K562 (cell line): ENCODE data around the gene LZTR1. TPM values are rescaled to one million over a fixed set of nuclear protein-coding genes. Genes with fewer than 3 reads are reported as not detected.
A peak's percentile ranks its signal among the peaks of the same experiment; 100 is the strongest.

Experiments used
- ETS2 ChIP-seq: IDR thresholded peaks from 2 replicates; pipeline ENCODE4 v1.6.1; 2016; ENCODE audit warnings: borderline replicate concordance, missing genetic modification characterization, mild to moderate bottlenecking, moderate library complexity, missing compliant biosample characterization; ENCODE audit not compliant: poor library complexity, severe bottlenecking
- ETV1 ChIP-seq: fragments of 450-650 bp; conservative IDR thresholded peaks from 2 replicates; pipeline ENCODE4 v1.6.1; 2016; ENCODE audit warnings: missing genetic modification characterization, control low read depth, low read depth, missing compliant biosample characterization
- FOXK1 ChIP-seq: sonication (generic); formaldehyde crosslinking; IDR thresholded peaks from 2 replicates; pipeline ENCODE4 v1.8.0; 2022; ENCODE audit warnings: missing genetic modification reagents, mild to moderate bottlenecking, borderline replicate concordance
- HNRNPLL ChIP-seq: fragments of 200-400 bp; formaldehyde crosslinking; IDR thresholded peaks from 2 replicates; pipeline ENCODE4 v1.6.1; 2017; ENCODE audit warnings: low read length, low read depth, mild to moderate bottlenecking; ENCODE audit not compliant: poor library complexity, severe bottlenecking
- IRF9 ChIP-seq: fragments of 450-650 bp; IDR thresholded peaks from 2 replicates; pipeline ENCODE4 v1.6.1; 2016; ENCODE audit warnings: missing biosample characterization, missing genetic modification characterization
- KDM2B ChIP-seq: fragments of 250-450 bp; sonication (Bioruptor Pico); IDR thresholded peaks from 2 replicates; pipeline ENCODE4 v1.8.0; 2021; ENCODE audit warnings: mild to moderate bottlenecking, moderate library complexity
- KHSRP ChIP-seq: fragments of 450-650 bp; IDR thresholded peaks from 2 replicates; pipeline ENCODE4 v1.6.1; 2017
- MBD1 ChIP-seq: fragments of 250-450 bp; sonication (Bioruptor Pico); IDR thresholded peaks from 2 replicates; pipeline ENCODE4 v1.8.0; 2022; ENCODE audit warnings: inconsistent platforms
- MED1 ChIP-seq: sonication (generic); formaldehyde crosslinking; IDR thresholded peaks from 2 replicates; pipeline ENCODE4 v1.8.1; 2023; ENCODE audit warnings: missing genetic modification reagents, borderline replicate concordance
- MXI1 ChIP-seq: IDR thresholded peaks from 2 replicates; pipeline ENCODE4 v1.6.1; 2011; ENCODE audit warnings: low read depth, mild to moderate bottlenecking, improper control_type of control experiment, low read length
- NR2C2 ChIP-seq, 2 experiments: fragments of 200-800 bp in 1 of 2; sonication (Bioruptor generic) in 1 of 2; sonication (generic) in 1 of 2; formaldehyde crosslinking in 1 of 2; IDR thresholded peaks; 2 replicates each; pipeline versions ENCODE4 v1.6.1 to v1.8.0; 2016 to 2022; ENCODE audit warnings: mild to moderate bottlenecking in 1 of 2, missing compliant biosample characterization in 1 of 2, missing genetic modification characterization in 1 of 2, missing genetic modification reagents in 1 of 2
- RAD21 ChIP-seq, 2 experiments: fragments of 250-450 bp in 1 of 2; fragments of 450-650 bp in 1 of 2; sonication (Bioruptor Pico) in 1 of 2; formaldehyde crosslinking in 1 of 2; IDR thresholded peaks in 1 of 2; conservative IDR thresholded peaks in 1 of 2; 2 replicates each; pipeline versions ENCODE4 v1.4.0 to v1.8.0; 2020 to 2022; ENCODE audit warnings: mild to moderate bottlenecking in 2 of 2, moderate library complexity in 1 of 2
- TCF3 ChIP-seq: sonication (generic); formaldehyde crosslinking; IDR thresholded peaks from 2 replicates; pipeline ENCODE4 v1.4.0; 2020; ENCODE audit warnings: mild to moderate bottlenecking, missing genetic modification reagents
- USF2 ChIP-seq: sonication (generic); formaldehyde crosslinking; IDR thresholded peaks from 2 replicates; pipeline ENCODE4 v1.5.0; 2020; ENCODE audit warnings: missing genetic modification reagents
- WHSC1 ChIP-seq: IDR thresholded peaks from one replicate; pipeline ENCODE4 v1.6.1; 2012; ENCODE audit warnings: low read length, control low read depth, inconsistent platforms
- ZBTB5 ChIP-seq: fragments of 450-650 bp; IDR thresholded peaks from 2 replicates; pipeline ENCODE4 v1.6.1; 2017; ENCODE audit warnings: antibody characterized with exemption
- ZBTB7A ChIP-seq: IDR thresholded peaks from 2 replicates; pipeline ENCODE4 v1.6.1; 2011; ENCODE audit warnings: low read depth, mild to moderate bottlenecking, low read length, moderate library complexity, borderline replicate concordance; ENCODE audit not compliant: control insufficient read depth
- ZC3H4 ChIP-seq: sonication (generic); formaldehyde crosslinking; IDR thresholded peaks from 2 replicates; pipeline ENCODE4 v1.9.0; 2021; ENCODE audit warnings: missing genetic modification reagents, borderline replicate concordance
- ZNF263 ChIP-seq: sonication (generic); formaldehyde crosslinking; IDR thresholded peaks from 2 replicates; pipeline ENCODE4 v1.8.0; 2022; ENCODE audit warnings: mild to moderate bottlenecking, missing genetic modification reagents, borderline replicate concordance
- polyA plus RNA-seq, 8 experiments: library from polyadenylated mRNA; depleted of rRNA in 4 of 8; stranded (reverse) in 5 of 8; unstranded in 3 of 8; fragments of >200 nt; fragmentation: Nextera tagmentation in 2 of 8; fragmentation: Illumina TruSeq in 1 of 8; extraction: Ambion mirVana in 2 of 8; extraction: Trizol in 1 of 8; gene quantifications; 2 replicates each; pipeline versions ENCODE4 v1.2.1 to v1.2.3, GENCODE V29; 2011 to 2014; ENCODE audit warnings: inconsistent platforms in 1 of 8, missing spikeins in 1 of 8
- total RNA-seq, 7 experiments: library from RNA; depleted of rRNA in 6 of 7; stranded (reverse); fragments of >200 nt in 6 of 7; fragmentation: Illumina TruSeq in 2 of 7; extraction: Trizol in 2 of 7; gene quantifications; 2 replicates each; pipeline versions ENCODE4 v1.2.1 to v1.2.3, GENCODE V29; 2011 to 2021; ENCODE audit warnings: low replicate concordance in 1 of 7

Gene LZTR1
- total and polyA plus RNA-seq, 9 of the 15 experiments (the other 6 are each of a cell fraction or from before 2014, with no cell fraction given): 2.2 to 135 (median 63.0) TPM

- TF ChIP-seq ZBTB5 (no peak), TCF3 (no peak), HNRNPLL (no peak), MED1 (CRISPR knock-in tag) (0 out of 2 replicates have a peak, but pooled peaks have one; percentile 73), ETV1 (tag) (no peak), WHSC1 (peak; percentile 95), FOXK1 (CRISPR knock-in tag) (no peak), MXI1 (no peak), RAD21 (CRISPR knock-in tag; conservative IDR thresholded peaks at IDR 0.05 in 1 of 2, IDR thresholded peaks at IDR 0.05 in 1 of 2) (0 out of 4 replicates have a peak, but pooled peaks of 1 of the 2 experiments have one; percentile 3), KDM2B (CRISPR knock-in tag) (0 out of 2 replicates have a peak, but pooled peaks have one; percentile 45), ETS2 (tag) (no peak), NR2C2 (CRISPR knock-in tag; IDR thresholded peaks at IDR 0.05) (0 out of 2 replicates have a peak, but pooled peaks have one; percentile 19), NR2C2 (tag; IDR thresholded peaks at IDR 0.05) (no peak), ZC3H4 (CRISPR knock-in tag) (peak; percentile 80; the same call in 1 of the 2 replicates), ZBTB7A (no peak), MBD1 (CRISPR knock-in tag) (no peak), USF2 (0 out of 2 replicates have a peak, but pooled peaks have one; percentile 10), KHSRP (no peak), ZNF263 (CRISPR knock-in tag) (no peak), IRF9 (no peak)
Measured at GRCh38 chr22:20951932-20952380, 30.1 kb upstream of the LZTR1 start (continued).
